GM18909 (cell line): ENCODE data around the gene TP53.

ENCODE experiments used
- ATAC-seq: cut with Tn5 transposase; IDR thresholded peaks from one replicate; pipeline ENCODE4 v1.9.1; 2021; ENCODE audit warnings: mild to moderate bottlenecking; ENCODE audit not compliant: unreplicated experiment, poor library complexity

TP53 gene

GRCh38 chr17:7687072-7687907 lies at the start of gene TP53:
Gene TP53 (minus strand): TSS chr17:7687490. CDS start chr17:7676594, 10,896 bp downstream.
- peak; percentile 39 for ATAC-seq

- no peak for ATAC-seq
These were observed 45.8 kb upstream of the TP53 start for GRCh38 chr17:7732981-7733539.

- no peak for ATAC-seq
These were observed 42.5 kb upstream of the TP53 start for GRCh38 chr17:7729816-7730215.

GRCh38 chr17:7727886-7728285 lies 40.6 kb upstream of the TP53 start:
- ATAC-seq: no peak

DNA sequence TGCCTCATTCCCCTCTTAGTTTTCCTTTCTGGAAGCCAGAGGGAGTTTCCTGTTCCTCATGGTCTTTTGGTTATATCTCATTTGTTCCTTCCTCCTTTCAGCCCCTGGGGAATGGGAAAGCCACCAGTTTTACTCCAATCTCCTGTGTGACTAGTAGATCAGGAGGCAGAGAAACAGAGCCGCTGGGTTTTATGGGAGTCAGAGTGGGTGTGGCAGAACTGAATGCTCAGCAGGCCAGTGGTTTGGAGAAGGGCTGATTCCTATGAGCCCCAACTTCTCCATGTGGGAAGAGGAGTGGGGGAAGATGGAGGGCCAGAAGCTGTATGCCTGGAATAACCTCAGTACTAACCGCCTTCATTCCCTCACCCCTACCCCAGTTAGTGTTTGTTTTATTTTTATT lies 34.3 kb upstream of the TP53 start:
- ATAC-seq: no peak

DNA sequence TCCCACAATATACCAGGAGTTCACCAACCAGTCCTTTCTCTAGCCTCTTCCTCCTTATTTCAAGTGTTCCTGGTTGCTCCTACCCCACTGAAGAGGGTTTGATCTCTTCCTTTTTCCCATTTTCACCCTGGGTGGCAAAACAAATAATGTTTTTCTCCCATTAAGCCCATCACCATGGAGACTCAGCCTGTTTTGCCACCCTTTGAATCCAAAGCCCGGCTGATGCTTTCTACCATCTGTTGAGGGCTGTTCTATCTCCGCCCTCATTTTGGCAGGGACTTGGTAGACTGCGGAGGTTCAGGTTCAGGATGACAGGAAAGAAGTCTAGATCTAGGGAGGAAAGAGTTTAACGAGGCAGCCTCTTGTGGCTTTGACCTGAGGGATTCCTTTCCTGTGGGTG lies 32.8 kb upstream of the TP53 start:
- no peak for ATAC-seq

GRCh38 chr17:7719661-7720060 lies 32.4 kb upstream of the TP53 start:
- no peak for ATAC-seq

- no peak for ATAC-seq
These were observed 30.6 kb upstream of the TP53 start for GRCh38 chr17:7717756-7718350.

DNA sequence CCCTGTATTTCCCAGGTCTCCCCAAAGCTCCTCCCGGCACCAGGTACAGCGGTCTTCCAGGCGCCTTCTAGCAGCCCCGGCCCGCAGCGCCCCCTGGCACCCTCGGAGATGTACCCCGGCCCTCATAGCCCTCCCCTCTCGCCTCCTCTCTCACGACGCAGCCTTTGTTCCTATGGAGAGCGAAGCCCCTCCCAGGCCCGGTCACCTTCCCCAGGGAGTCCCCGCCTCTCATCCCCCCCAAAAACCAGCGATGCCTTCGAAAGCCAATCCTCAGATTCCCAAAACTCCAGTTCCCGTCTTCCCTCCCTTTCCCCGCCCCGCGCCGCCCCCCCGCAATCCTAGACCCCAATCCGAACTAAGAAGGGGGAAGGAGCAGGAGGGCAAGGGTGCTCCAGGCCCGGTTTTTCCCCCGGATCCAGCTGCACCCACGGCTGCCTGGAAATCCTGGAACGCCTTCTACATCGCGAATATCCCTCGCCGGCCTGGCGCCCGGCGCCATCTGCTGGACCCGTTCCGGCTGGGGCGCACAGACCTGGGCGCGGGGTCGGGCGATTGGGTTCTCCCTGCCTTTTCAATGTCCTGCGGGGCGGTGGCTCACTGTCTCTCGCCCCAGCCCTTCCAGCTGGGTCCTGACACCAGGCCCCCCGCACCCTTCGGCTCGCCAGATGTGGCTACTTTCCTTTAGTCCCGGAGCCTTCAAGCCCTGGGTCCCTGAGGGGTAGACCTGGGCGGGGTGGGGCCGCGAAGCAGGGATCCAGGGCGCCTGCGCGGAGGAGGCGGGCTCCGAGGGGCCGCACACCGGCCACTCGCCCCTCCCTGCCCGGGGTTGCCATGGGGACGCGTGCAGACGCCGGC lies 29.8 kb upstream of the TP53 start, which contains the start of gene DNAH2:
DNAH2 (plus strand) TSS at position 844 of the 855 bp plus-strand sequence. CDS start 1,991 bp downstream, outside the sequence.
- no peak for ATAC-seq

- ATAC-seq: no peak
These were observed 28.9 kb upstream of the TP53 start for GRCh38 chr17:7715936-7716886.

GRCh38 chr17:7714721-7715594 lies 27.7 kb upstream of the TP53 start:
- no peak for ATAC-seq

- ATAC-seq: no peak
These were observed 26.5 kb upstream of the TP53 start for GRCh38 chr17:7713782-7714181.

DNA sequence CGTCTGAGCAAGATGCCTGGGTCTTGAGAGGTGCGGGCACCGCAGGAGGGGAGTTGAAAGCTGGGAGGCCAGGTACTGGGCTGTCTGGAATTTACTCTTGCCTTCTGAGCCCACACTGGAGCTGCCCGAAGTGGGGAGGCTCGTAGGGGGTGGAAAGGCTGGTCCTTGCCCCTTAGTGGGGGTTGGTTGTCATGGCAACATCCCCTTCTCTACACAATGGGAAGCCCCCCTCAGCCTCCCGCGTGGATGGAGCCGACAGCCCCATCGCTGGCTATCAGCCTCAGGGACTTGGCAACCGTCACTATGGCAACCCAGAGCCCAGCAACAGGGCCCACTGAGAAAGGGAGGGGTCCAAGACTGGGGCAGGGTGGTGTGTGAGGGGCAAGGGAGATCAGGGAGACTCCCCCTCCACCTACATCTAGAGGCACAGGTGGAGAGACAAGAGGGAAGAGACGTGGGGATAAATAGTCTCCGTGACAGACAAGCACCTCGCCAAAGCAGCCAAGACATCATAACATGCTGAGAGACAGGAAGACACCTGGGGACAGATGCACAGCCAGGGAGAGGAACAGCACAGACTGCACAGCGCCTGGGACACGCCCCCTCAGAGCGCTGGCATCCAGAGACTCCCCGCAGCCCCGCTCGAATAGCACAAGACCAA lies 25.0 kb upstream of the TP53 start:
- no peak for ATAC-seq

DNA sequence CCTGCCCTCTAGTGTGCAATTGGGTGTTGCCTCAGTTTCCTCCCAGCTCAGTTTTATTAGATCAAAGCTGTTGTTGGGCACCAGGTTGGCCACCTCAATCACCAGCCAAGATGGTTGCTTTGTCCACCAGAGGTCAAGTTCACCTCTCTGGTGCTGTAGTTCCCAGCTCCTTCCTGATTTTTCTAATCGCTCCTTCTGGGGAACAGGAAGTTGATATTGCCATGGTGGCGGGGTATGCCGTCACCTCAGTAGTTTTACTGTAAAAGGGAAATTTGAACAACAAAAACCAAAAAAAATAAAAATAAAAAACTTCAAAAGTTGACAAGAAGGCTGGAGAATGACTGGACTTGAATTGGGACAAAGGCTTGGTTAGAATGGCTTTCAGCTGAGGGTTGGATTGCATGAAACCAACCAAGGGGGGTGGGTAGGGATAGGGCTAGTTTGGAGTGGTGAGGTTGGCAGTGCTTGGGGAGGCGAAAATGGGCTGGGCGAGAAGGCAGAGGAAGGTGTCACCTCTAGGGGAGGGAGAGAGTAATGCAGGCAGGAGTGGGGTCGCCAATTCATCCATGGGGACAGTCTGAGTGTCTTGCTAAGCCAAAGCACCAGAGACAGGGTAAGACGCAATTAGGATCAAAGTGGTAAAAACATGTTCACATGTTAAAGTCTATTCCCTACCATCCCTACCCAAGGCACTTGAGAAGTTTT lies 23.9 kb upstream of the TP53 start:
- no peak for ATAC-seq

- ATAC-seq: no peak
These were observed 23.0 kb upstream of the TP53 start for GRCh38 chr17:7710301-7710700.

DNA sequence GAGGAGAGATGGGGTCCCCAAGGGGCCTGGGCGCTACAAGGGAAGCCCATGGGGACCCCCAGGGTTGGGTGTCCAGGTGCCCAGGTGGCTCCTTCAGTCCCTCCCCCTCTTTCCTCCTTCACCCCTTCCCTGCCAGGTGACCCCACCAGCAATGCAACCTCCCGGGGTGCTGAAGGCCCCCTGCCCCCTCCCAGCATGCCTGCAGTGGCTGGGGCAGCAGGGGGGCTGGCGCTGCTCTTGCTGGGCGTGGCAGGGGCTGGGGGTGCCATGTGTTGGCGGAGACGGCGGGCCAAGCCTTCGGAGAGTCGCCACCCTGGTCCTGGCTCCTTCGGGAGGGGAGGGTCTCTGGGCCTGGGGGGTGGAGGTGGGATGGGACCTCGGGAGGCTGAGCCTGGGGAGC lies 21.7 kb upstream of the TP53 start:
- ATAC-seq: no peak
